ENCODE data around the gene KLK12.

Gene KLK12

GRCh38 chr19:50979758-50980157, 55.0 kb downstream of the KLK12 start:
- no peak for DNase-seq
